ENCODE measurements around the gene TBRG4.

TBRG4 gene

DNA sequence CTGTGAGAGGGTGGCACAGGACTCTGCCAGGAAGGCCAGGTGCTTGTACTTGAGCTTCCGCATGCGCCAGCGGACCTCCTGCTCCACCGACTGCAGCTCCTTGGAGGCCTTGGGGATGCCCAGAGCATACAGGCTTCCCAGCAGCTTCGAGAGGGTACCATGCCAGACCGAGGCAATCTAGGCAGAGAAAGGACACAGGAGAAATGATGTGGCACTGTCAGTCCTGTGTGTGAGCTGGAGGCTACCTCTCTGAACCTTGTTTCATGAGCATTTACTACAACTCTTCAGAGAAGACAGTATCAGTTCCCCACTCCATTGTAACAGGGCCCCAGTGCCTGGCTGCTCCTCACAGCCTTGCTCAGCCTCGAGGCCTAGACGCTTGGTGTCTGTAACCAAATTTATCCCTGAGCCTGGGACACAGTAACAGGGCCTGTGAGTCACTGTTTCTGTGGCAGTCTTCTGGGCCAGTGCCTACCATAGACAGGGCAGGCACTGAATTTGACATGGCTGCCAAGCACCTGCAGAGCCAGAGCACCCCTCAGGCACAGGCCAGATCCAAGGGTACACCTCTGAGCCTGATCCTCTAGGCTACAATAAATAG is 5.8 kb downstream of the TBRG4 start:
- TF ChIP-seq, protein P1, sequence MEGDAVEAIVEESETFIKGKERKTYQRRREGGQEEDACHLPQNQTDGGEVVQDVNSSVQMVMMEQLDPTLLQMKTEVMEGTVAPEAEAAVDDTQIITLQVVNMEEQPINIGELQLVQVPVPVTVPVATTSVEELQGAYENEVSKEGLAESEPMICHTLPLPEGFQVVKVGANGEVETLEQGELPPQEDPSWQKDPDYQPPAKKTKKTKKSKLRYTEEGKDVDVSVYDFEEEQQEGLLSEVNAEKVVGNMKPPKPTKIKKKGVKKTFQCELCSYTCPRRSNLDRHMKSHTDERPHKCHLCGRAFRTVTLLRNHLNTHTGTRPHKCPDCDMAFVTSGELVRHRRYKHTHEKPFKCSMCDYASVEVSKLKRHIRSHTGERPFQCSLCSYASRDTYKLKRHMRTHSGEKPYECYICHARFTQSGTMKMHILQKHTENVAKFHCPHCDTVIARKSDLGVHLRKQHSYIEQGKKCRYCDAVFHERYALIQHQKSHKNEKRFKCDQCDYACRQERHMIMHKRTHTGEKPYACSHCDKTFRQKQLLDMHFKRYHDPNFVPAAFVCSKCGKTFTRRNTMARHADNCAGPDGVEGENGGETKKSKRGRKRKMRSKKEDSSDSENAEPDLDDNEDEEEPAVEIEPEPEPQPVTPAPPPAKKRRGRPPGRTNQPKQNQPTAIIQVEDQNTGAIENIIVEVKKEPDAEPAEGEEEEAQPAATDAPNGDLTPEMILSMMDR (IDR thresholded peaks at IDR 0.05; ENCODE audit: low read depth, low read length): no peak

GRCh38 chr7:45104844-45105587 is 6.5 kb downstream of the TBRG4 start:
- DNase-seq (ENCODE audit: extremely low read depth, low read depth): no peak
- TF ChIP-seq, protein P1 (IDR thresholded peaks at IDR 0.05; ENCODE audit: low read depth, low read length): no peak

More for the DNA sequence above, 5.8 kb downstream of the TBRG4 start:
- DNase-seq (ENCODE audit: extremely low read depth, low read depth): no peak

GRCh38 chr7:45103958-45104843 is 7.3 kb downstream of the TBRG4 start:
- no peak for DNase-seq (ENCODE audit: extremely low read depth, low read depth)
- TF ChIP-seq, protein P1 (IDR thresholded peaks at IDR 0.05; ENCODE audit: low read depth, low read length): no peak

DNA sequence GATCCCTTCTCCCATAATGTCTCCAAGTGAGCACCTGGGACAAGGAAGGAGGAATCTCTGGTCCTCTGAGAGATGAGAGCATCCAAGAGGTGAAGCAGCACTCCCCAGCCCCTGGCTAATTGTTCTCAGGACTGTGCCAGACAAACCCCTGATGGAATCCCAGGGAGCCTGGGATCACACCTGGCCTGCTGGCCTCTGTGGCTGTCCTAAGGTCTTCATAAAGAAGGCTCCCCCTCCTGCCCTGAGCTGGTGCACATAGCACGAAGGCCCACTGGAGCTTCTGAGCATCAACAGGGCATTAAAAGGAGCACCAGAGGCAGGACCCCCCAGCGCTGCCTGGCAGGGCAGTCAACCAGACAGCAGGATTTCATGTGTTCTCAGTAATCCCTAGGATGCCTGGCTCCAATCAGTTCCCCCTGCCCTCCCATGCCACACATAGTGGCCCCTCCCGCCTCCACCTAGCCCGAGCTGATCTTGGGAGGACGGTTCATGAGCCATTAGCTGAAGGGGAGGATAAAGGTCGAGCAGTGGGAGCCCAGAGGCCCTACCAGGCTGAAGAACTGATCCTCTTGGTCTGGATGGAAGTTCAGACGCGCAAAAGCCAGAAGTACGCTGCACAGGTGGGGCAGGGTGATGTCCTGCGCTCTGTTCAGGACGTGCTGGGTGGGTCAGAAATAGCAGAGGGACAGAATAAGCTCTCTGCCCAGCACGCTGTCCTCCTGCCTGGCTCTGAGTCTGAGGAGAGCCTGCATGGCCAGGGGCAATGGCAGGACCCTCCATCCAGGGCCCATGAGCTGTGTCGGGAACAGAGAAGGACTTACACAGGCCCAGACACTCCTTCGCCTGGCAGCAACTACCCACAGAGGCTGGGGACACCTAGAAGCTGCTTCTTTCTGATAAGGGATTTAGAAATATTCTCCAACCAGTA is 8.4 kb downstream of the TBRG4 start:
- TF ChIP-seq, protein P1 (IDR thresholded peaks at IDR 0.05; ENCODE audit: low read depth, low read length): no peak
- DNase-seq (ENCODE audit: extremely low read depth, low read depth): no peak

- TF ChIP-seq, protein P1 (IDR thresholded peaks at IDR 0.05; ENCODE audit: low read depth, low read length): no peak
- DNase-seq (ENCODE audit: extremely low read depth, low read depth): no peak
Measured at GRCh38 chr7:45101748-45102147, 9.7 kb downstream of the TBRG4 start.

DNA sequence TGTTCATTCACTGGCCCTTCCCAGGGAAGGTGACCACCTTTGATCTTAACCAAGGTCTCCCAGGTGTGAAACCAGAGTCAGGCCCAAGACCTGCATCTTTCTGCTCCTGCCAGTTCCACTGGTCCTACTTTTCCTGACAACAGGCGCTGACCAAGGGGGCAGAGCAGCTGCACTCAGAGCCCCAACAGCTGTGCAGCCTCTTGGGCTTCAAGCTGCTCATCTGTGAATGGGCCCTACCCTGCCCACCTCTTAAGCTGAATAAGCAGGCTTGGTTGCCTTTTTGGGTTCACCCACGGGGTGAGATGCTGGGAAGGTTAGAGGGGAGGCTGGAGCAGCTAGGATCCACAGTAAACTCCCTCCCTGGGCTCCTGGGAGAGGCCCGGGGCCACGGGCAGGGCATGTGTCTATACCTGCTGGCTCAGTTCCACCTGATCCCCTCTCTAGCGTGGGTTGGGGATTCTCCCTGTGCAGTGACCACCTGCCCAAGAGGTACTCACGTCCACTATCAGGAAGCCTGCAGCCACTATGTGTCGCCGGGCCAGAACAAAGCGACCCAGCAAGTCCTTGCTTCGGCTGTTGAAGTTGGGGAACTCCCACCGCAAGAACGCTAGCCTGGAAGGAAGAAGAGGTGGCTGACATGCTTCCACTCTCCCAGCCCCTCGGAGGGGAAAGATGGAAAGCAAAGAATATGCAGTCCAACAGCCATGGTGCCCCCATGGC is 10.6 kb downstream of the TBRG4 start:
- TF ChIP-seq, protein P1 (IDR thresholded peaks at IDR 0.05; ENCODE audit: low read depth, low read length): no peak
- no peak for DNase-seq (ENCODE audit: extremely low read depth, low read depth)

All from AG09319 (cell line).